Breast epithelium (tissue), 4 donors: Measurements from ENCODE around the gene BIRC7. TPM values are rescaled to one million over a fixed set of nuclear protein-coding genes. Genes with fewer than 3 reads are reported as not detected.
A peak's percentile ranks its signal among the peaks of the same experiment; 100 is the strongest.

ENCODE experiments used
- DNase-seq, 2 donors: peaks; one replicate each; pipeline ENCODE4 v3.0.0-alpha.2; 2019; ENCODE audit warnings: low spot score in 2 of 2
- H3K27ac ChIP-seq, 2 donors: fragments of 200-600 bp; sonication (generic) in 1 of 2; one replicate each; pipeline ENCODE4 v1.5.1; 2016 to 2019; ENCODE audit warnings: mild to moderate bottlenecking in 1 of 2
- H3K27me3 ChIP-seq, 2 donors: fragments of 200-600 bp; sonication (generic) in 1 of 2; one replicate each; pipeline versions ENCODE4 v1.5.1 to v1.6.0; 2017 to 2019; ENCODE audit warnings: control low read depth in 1 of 2, mild to moderate bottlenecking in 1 of 2
- H3K36me3 ChIP-seq: fragments of 200-600 bp; one replicate; pipeline ENCODE4 v1.5.1; 2019
- H3K4me1 ChIP-seq, 2 donors: fragments of 200-600 bp; sonication (generic); one replicate each; pipeline ENCODE4 v1.5.1; 2016 to 2019; ENCODE audit warnings: control low read depth in 1 of 2
- H3K4me3 ChIP-seq, 3 donors: fragments of 200-600 bp; sonication (generic); 1 replicate in 2 of 3; 2 replicates in 1 of 3; pipeline ENCODE4 v1.5.1; 2016 to 2019; ENCODE audit warnings: mild to moderate bottlenecking in 3 of 3, moderate library complexity in 2 of 3
- H3K9me3 ChIP-seq, 2 donors: fragments of 200-600 bp; sonication (generic) in 1 of 2; one replicate each; pipeline ENCODE4 v1.5.1; 2016 to 2019; ENCODE audit warnings: control low read depth in 1 of 2
- POLR2A ChIP-seq: fragments of 450-650 bp; IDR thresholded peaks from one replicate; pipeline ENCODE4 v1.6.1; 2016; ENCODE audit warnings: antibody characterized with exemption, mild to moderate bottlenecking, moderate library complexity
- POLR2AphosphoS5 ChIP-seq, 3 donors: sonication (generic); formaldehyde crosslinking; IDR thresholded peaks; one replicate each; pipeline ENCODE4 v1.6.1; 2017; ENCODE audit warnings: antibody characterized with exemption in 3 of 3
- intact Hi-C: fragments of 100-400 bp; cut with DNase I; formaldehyde crosslinking; loops from one replicate; pipeline ENCODE4 v1.15.1; 2023; ENCODE audit warnings: low total_unique reads
- total RNA-seq, 3 donors: library from RNA; depleted of rRNA; stranded (reverse); fragments of >200 nt; gene quantifications; one replicate each; pipeline ENCODE4 v1.1.0, GENCODE V29; 2016
- TF ChIP-seq, protein P1 (sequence below), 3 donors: fragments of 450-650 bp; IDR thresholded peaks; one replicate each; pipeline ENCODE4 v1.5.1; 2016 to 2017; ENCODE audit warnings: antibody characterized with exemption in 3 of 3, mild to moderate bottlenecking in 3 of 3, moderate library complexity in 3 of 3

Gene BIRC7
- total RNA-seq, 3 donors from 2014 or later = 0.32 to 1.2 TPM; not detected in 1

DNA sequence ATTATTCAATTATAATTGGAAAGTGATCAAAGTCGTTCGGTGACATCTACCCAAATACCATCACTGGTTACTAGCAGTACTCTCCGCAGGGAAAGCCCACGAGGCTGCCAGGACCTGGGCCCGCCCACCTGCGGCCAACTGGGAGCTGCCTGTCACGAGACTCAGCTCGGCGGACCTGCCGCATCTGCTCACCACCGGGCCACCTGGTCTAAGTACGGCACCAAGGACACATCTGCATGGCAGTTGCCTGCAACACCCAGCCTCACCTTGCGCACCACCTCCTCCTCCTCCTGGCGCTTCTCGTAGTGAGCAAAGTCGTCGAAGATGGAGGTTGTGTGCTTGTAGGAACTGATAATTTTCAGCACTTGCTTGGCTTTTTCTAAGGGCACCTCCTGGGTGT, 33.7 kb upstream of the BIRC7 start:
- peaks cover 0 to 6% of the 10 kb centered on the region in 2 donors for H3K4me1 ChIP-seq
- intact Hi-C loops = no loop called here

GRCh38 chr20:63202811-63203526, 32.7 kb upstream of the BIRC7 start:
- DNase-seq = no peak
- peaks cover 0 to 6% of the 10 kb centered on the region in 2 donors for H3K4me1 ChIP-seq
- TF ChIP-seq POLR2AphosphoS5 (IDR thresholded peaks at IDR 0.05) (no peak), POLR2A (no peak)
- TF ChIP-seq, protein P1, sequence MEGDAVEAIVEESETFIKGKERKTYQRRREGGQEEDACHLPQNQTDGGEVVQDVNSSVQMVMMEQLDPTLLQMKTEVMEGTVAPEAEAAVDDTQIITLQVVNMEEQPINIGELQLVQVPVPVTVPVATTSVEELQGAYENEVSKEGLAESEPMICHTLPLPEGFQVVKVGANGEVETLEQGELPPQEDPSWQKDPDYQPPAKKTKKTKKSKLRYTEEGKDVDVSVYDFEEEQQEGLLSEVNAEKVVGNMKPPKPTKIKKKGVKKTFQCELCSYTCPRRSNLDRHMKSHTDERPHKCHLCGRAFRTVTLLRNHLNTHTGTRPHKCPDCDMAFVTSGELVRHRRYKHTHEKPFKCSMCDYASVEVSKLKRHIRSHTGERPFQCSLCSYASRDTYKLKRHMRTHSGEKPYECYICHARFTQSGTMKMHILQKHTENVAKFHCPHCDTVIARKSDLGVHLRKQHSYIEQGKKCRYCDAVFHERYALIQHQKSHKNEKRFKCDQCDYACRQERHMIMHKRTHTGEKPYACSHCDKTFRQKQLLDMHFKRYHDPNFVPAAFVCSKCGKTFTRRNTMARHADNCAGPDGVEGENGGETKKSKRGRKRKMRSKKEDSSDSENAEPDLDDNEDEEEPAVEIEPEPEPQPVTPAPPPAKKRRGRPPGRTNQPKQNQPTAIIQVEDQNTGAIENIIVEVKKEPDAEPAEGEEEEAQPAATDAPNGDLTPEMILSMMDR (IDR thresholded peaks at IDR 0.05) = no peak
- H3K4me3 ChIP-seq = no peak overlapping the region
- intact Hi-C loops = no loop called here
- H3K9me3 ChIP-seq = no peaks in the 10 kb centered on the region
- no peaks in the 10 kb centered on the region for H3K36me3 ChIP-seq
- H3K27me3 ChIP-seq = no peaks in the 10 kb centered on the region
- no peak overlapping the region for H3K27ac ChIP-seq

More for the DNA sequence above, 33.7 kb upstream of the BIRC7 start:
- Histone ChIP-seq H3K27me3 (no peaks in the 10 kb centered on the region), H3K4me3 (no peak overlapping the region), H3K36me3 (no peaks in the 10 kb centered on the region), H3K27ac (no peak overlapping the region), H3K9me3 (no peaks in the 10 kb centered on the region)
- DNase-seq = no peak
- no peak for TF ChIP-seq POLR2AphosphoS5 (IDR thresholded peaks at IDR 0.05)
- TF ChIP-seq, protein P1 (IDR thresholded peaks at IDR 0.05) = no peak
- TF ChIP-seq POLR2A = no peak

GRCh38 chr20:63204362-63204761, 31.3 kb upstream of the BIRC7 start:
- Histone ChIP-seq H3K27me3 (no peaks in the 10 kb centered on the region), H3K27ac (no peak overlapping the region), H3K4me3 (no peak overlapping the region), H3K36me3 (no peaks in the 10 kb centered on the region), H3K4me1 (peaks cover 0 to 6% of the 10 kb centered on the region in 2 donors), H3K9me3 (no peaks in the 10 kb centered on the region)
- TF ChIP-seq POLR2AphosphoS5 (IDR thresholded peaks at IDR 0.05) = no peak
- TF ChIP-seq, protein P1 (IDR thresholded peaks at IDR 0.05) = no peak
- no peak for TF ChIP-seq POLR2A
- intact Hi-C loops = no loop called here
- DNase-seq = no peak

DNA sequence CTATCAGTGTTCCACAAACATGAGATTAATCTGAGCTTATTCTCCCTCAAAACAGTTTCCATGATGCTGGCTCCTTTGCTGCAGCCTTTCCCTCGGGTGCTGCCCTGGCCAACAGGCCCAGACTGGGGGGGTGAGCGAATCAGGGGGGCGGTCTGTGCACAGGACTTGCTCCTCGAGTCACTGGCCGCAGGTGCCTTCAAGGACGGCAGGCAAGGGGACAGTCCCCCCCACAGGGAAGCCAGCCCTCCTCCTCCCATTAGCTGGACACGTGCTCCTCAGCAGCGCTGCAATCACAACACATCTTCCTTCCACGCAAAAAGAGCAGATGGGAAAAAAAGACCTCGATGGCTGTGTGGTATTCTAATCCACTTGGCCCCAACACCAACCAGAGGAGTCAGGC, 29.8 kb upstream of the BIRC7 start:
- no peaks in the 10 kb centered on the region for H3K27me3 ChIP-seq

DNA sequence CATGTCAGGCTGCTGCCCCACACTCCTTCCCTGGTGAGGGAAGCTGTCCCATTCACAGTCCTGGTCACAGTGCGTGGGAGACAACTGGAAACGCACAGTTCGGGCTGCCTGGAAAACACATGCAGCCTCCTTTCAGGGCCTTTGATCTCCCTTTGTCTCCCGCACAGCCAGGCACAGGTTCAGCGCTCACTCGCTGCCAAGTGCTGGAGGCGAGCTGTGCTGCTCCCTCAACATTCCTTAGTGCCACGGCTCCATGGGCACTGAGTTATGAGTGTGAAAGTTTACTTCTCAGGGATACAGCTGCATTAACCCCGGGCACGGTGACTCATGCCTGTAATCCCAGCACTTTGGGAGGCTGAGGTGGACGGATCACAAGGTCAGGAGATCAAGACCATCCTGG, 28.8 kb upstream of the BIRC7 start:
- H3K27ac ChIP-seq = peak overlapping the region; percentile 10 to 38
- TF ChIP-seq, protein P1 (IDR thresholded peaks at IDR 0.05) = no peak
- TF ChIP-seq POLR2A (no peak), POLR2AphosphoS5 (IDR thresholded peaks at IDR 0.05) (no peak)
- no peaks in the 10 kb centered on the region for H3K36me3 ChIP-seq
- H3K4me3 ChIP-seq = no peak overlapping the region
- DNase-seq = peak; percentile 73 to 79
- intact Hi-C loops = no loop called here
- H3K27me3 ChIP-seq = no peaks in the 10 kb centered on the region
- peaks cover 0 to 6% of the 10 kb centered on the region in 2 donors for H3K4me1 ChIP-seq
- H3K9me3 ChIP-seq = no peaks in the 10 kb centered on the region

More for the DNA sequence above, 29.8 kb upstream of the BIRC7 start:
- TF ChIP-seq POLR2AphosphoS5 (IDR thresholded peaks at IDR 0.05) (no peak), POLR2A (no peak)
- TF ChIP-seq, protein P1 (IDR thresholded peaks at IDR 0.05) = no peak
- Histone ChIP-seq H3K4me3 (no peak overlapping the region), H3K27ac (peak overlapping the region in 1 of 2 donors; percentile 30), H3K4me1 (peaks cover 0 to 6% of the 10 kb centered on the region in 2 donors), H3K9me3 (no peaks in the 10 kb centered on the region), H3K36me3 (no peaks in the 10 kb centered on the region)
- DNase-seq = no peak
- intact Hi-C loops = no loop called here
